OCI-LY1 (cell line): ENCODE results near the gene CNOT3.

Experiments
- H2AFZ ChIP-seq: fragments of 200-600 bp; sonication (generic), shearing (Covaris generic); 2 replicates; pipeline ENCODE4 v1.6.0; 2014; ENCODE audit warnings: antibody characterized with exemption, mild to moderate bottlenecking, low read length
- H3F3A ChIP-seq: fragments of 200-600 bp; sonication (generic), shearing (Covaris generic); 2 replicates; pipeline ENCODE4 v1.6.0; 2014; ENCODE audit warnings: mild to moderate bottlenecking, antibody characterized with exemption, low read length, moderate library complexity; ENCODE audit not compliant: insufficient read depth
- H3K27ac ChIP-seq: fragments of 200-600 bp; sonication (generic); 2 replicates; pipeline ENCODE4 v1.5.1; 2014; ENCODE audit warnings: low read length, mixed run types, mild to moderate bottlenecking, low read depth; ENCODE audit not compliant: poor library complexity, severe bottlenecking
- H3K27me3 ChIP-seq: fragments of 200-600 bp; sonication (generic); 2 replicates; pipeline ENCODE4 v1.6.0; 2014; ENCODE audit warnings: antibody characterized with exemption, mild to moderate bottlenecking, low read length, moderate library complexity; ENCODE audit not compliant: insufficient read depth
- H3K36me3 ChIP-seq: fragments of 200-600 bp; sonication (generic); 2 replicates; pipeline ENCODE4 v1.6.1; 2014; ENCODE audit warnings: mild to moderate bottlenecking, antibody characterized with exemption, low read length, moderate library complexity, mixed read lengths; ENCODE audit not compliant: insufficient read depth
- H3K4me1 ChIP-seq: fragments of 200-600 bp; sonication (generic); 2 replicates; pipeline ENCODE4 v1.5.1; 2014; ENCODE audit warnings: mild to moderate bottlenecking, low read length, moderate library complexity; ENCODE audit not compliant: insufficient read depth, severe bottlenecking
- H3K4me2 ChIP-seq: fragments of 200-600 bp; sonication (generic), shearing (Covaris generic); 2 replicates; pipeline ENCODE4 v1.6.1; 2014; ENCODE audit warnings: low read length
- H3K4me3 ChIP-seq: fragments of 200-600 bp; sonication (generic); 2 replicates; pipeline ENCODE4 v1.5.1; 2014; ENCODE audit warnings: low read length, low read depth, mild to moderate bottlenecking, mixed read lengths; ENCODE audit not compliant: poor library complexity, severe bottlenecking
- H3K79me2 ChIP-seq: fragments of 200-600 bp; shearing (Covaris generic); 2 replicates; pipeline ENCODE4 v1.6.1; 2016; ENCODE audit warnings: mixed run types, low read length, mixed read lengths; ENCODE audit not compliant: insufficient read depth
- H3K9ac ChIP-seq: fragments of 200-600 bp; sonication (generic), shearing (Covaris generic); 2 replicates; pipeline ENCODE4 v1.6.1; 2014; ENCODE audit warnings: mild to moderate bottlenecking, low read length, mixed read lengths
- H3K9me2 ChIP-seq: fragments of 200-600 bp; sonication (generic), shearing (Covaris generic); 2 replicates; pipeline ENCODE4 v1.6.1; 2014; ENCODE audit warnings: low read depth, mild to moderate bottlenecking, low read length, mixed read lengths
- H3K9me3 ChIP-seq: fragments of 200-600 bp; shearing (Covaris generic); 2 replicates; pipeline ENCODE4 v1.6.1; 2014; ENCODE audit warnings: low read length, mixed read lengths
- H4K20me1 ChIP-seq: fragments of 200-600 bp; sonication (generic), shearing (Covaris generic); 2 replicates; pipeline ENCODE4 v1.6.0; 2016; ENCODE audit warnings: mild to moderate bottlenecking, low read length; ENCODE audit not compliant: insufficient read depth
- EZH2 ChIP-seq: fragments of 200-600 bp; sonication (generic), shearing (Covaris generic); IDR thresholded peaks from 2 replicates; pipeline ENCODE4 v1.8.0; 2017; ENCODE audit warnings: borderline replicate concordance, mixed run types, mild to moderate bottlenecking, antibody characterized with exemption, low read length, moderate library complexity, mixed read lengths
- TF ChIP-seq, protein P1 (sequence below): fragments of 200-600 bp; sonication (generic), shearing (Covaris generic); IDR thresholded peaks from 2 replicates; pipeline ENCODE4 v1.5.1; 2017; ENCODE audit warnings: mild to moderate bottlenecking, antibody characterized with exemption, low read length, moderate library complexity, mixed read lengths

CNOT3 gene

DNA sequence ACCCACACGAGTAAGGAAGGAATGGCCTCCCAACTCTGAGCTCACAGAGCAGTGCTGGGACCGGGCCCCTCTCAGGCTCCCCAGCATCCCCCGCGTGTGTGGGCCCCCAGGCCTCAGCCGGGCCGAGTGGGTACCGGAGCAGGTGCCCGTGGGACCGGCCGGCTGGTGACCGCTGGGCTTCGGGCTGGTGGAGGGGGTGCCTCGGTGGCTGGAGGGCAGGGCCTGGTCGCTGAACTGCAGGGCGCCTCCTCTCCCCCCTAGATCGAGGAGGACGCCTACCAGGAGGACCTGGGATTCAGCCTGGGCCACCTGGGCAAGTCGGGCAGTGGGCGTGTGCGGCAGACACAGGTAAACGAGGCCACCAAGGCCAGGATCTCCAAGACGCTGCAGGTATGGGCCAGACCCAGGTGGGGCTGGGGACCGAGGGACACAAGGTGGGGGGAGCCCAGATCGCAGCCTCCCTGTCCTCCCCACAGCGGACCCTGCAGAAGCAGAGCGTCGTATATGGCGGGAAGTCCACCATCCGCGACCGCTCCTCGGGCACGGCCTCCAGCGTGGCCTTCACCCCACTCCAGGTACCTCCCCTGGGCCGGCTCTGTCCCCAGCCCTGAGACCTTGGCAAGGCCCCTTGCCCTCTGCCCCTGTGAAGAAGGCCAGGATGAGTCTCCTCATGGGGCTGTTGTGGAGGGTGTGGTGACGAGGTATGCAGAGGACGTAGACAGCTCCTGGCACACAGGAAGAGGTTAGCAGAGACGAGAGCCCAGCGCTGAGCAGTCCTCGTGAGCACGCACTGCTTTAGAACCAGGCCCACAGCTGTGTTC, 8.6 kb upstream of the CNOT3 start:
- H3K4me1 ChIP-seq = no peaks in the 10 kb centered on the region
- TF ChIP-seq, protein P1, sequence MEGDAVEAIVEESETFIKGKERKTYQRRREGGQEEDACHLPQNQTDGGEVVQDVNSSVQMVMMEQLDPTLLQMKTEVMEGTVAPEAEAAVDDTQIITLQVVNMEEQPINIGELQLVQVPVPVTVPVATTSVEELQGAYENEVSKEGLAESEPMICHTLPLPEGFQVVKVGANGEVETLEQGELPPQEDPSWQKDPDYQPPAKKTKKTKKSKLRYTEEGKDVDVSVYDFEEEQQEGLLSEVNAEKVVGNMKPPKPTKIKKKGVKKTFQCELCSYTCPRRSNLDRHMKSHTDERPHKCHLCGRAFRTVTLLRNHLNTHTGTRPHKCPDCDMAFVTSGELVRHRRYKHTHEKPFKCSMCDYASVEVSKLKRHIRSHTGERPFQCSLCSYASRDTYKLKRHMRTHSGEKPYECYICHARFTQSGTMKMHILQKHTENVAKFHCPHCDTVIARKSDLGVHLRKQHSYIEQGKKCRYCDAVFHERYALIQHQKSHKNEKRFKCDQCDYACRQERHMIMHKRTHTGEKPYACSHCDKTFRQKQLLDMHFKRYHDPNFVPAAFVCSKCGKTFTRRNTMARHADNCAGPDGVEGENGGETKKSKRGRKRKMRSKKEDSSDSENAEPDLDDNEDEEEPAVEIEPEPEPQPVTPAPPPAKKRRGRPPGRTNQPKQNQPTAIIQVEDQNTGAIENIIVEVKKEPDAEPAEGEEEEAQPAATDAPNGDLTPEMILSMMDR = no peak
- no peak for TF ChIP-seq EZH2
- H4K20me1 ChIP-seq = no peaks in the 10 kb centered on the region
- no peak overlapping the region for H3K4me3 ChIP-seq
- no peak overlapping the region for H3K4me2 ChIP-seq
- no peaks in the 10 kb centered on the region for H3K9me3 ChIP-seq
- no peak overlapping the region for H2AFZ ChIP-seq
- no peaks in the 10 kb centered on the region for H3K9me2 ChIP-seq
- H3K9ac ChIP-seq = no peak overlapping the region
- H3K79me2 ChIP-seq = no peaks in the 10 kb centered on the region
- peaks cover 70% of the 10 kb centered on the region for H3K36me3 ChIP-seq
- no peak overlapping the region for H3K27ac ChIP-seq
- no peaks in the 10 kb centered on the region for H3F3A ChIP-seq
- H3K27me3 ChIP-seq = no peaks in the 10 kb centered on the region

DNA sequence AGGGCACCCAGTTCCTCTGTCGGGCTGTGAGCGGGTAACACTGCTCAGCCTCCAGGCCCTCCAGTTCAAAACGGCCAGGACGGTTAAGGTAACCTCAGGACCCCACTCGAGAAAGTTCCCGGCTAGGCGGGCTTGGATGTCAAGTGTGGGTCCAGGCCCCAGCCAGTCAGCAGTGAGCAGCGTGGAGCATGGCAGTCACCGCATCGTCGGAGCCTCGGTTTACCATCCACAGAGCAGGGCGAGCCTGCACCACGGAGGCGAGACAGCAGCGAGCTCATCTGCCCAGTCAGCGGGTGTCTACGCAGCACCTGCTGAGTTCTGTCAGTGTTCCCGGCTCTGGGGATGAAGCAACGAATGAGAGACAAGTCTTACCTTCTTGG, 8.0 kb upstream of the CNOT3 start:
- no peak for TF ChIP-seq EZH2
- TF ChIP-seq, protein P1 = no peak
- Histone ChIP-seq H3K27me3 (no peaks in the 10 kb centered on the region), H3K9ac (no peak overlapping the region), H3K4me3 (no peak overlapping the region), H3K4me2 (no peak overlapping the region), H3K4me1 (no peaks in the 10 kb centered on the region), H3F3A (no peaks in the 10 kb centered on the region), H3K36me3 (peaks cover 64% of the 10 kb centered on the region), H3K9me2 (no peaks in the 10 kb centered on the region), H4K20me1 (no peaks in the 10 kb centered on the region), H2AFZ (no peak overlapping the region), H3K79me2 (no peaks in the 10 kb centered on the region), H3K27ac (no peak overlapping the region), H3K9me3 (no peaks in the 10 kb centered on the region)

DNA sequence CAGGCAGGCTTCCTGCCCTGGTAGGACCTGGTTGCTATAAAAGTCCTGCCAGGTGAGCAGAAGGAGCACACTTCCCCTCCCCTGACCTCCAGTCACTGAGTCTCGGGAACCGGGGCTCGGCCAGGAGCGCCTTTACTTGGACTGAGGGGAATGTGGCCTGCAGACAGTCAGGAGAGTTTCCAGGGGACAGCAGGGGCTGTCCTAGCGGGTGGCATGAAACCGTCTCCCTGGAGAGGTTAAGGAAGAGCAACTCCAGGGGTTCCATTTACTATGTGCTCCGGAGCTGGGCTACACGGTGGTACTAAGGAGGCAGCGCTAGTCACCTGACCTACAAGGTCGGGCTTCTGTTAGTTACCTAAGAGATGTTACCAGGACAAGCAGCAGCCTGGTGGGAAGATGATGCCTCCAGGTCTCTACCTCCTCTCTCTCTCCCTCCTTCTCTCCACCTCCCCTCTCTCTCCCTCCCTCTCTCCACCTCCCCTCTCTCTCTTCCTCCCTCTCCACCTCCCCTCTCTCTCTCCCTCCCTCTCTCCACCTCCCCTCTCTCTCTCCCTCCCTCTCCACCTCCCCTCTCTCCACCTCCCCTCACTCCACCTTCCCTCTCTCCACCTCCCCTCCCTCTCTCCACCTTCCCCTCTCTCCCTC, 4.1 kb upstream of the CNOT3 start:
- Histone ChIP-seq H3K4me1 (peaks cover 12% of the 10 kb centered on the region), H3K4me3 (no peak overlapping the region), H3K79me2 (peaks cover 2% of the 10 kb centered on the region; the same call in 1 of the 2 replicates), H3K9ac (no peak overlapping the region), H3K27ac (no peak overlapping the region), H3F3A (no peaks in the 10 kb centered on the region), H3K9me3 (no peaks in the 10 kb centered on the region), H3K4me2 (no peak overlapping the region), H3K36me3 (peaks cover 33% of the 10 kb centered on the region), H3K27me3 (no peaks in the 10 kb centered on the region), H4K20me1 (no peaks in the 10 kb centered on the region), H2AFZ (no peak overlapping the region), H3K9me2 (no peaks in the 10 kb centered on the region)
- TF ChIP-seq, protein P1 = no peak
- no peak for TF ChIP-seq EZH2
